ENCODE measurements around the gene RBBP5.

RBBP5 gene

GRCh38 chr1:205066141-205066818, 55.5 kb downstream of the RBBP5 start:
- Histone ChIP-seq H3K27ac (ENCODE audit: low read depth, low read length, poor library complexity, severe bottlenecking) (no peak overlapping the region), H3K9me3 (ENCODE audit: low read length) (no peaks in the 10 kb centered on the region), H3K27me3 (ENCODE audit: insufficient read depth, low read length) (peaks cover 4% of the 10 kb centered on the region; the same call in 1 of the 2 replicates), H2AFZ (ENCODE audit: low read length) (no peak overlapping the region), H3K4me1 (ENCODE audit: insufficient read depth, low read length, severe bottlenecking) (no peaks in the 10 kb centered on the region), H3K9ac (ENCODE audit: low read length) (no peak overlapping the region), H3K36me3 (ENCODE audit: insufficient read depth, low read length) (no peaks in the 10 kb centered on the region), H3K9me2 (ENCODE audit: low read depth, low read length) (no peaks in the 10 kb centered on the region), H3F3A (ENCODE audit: insufficient read depth, low read length) (no peaks in the 10 kb centered on the region), H3K79me2 (ENCODE audit: insufficient read depth, low read length) (no peaks in the 10 kb centered on the region), H4K20me1 (ENCODE audit: insufficient read depth, low read length) (no peaks in the 10 kb centered on the region), H3K4me2 (ENCODE audit: low read length) (no peak overlapping the region), H3K4me3 (ENCODE audit: low read depth, low read length, poor library complexity, severe bottlenecking) (no peak overlapping the region)
- TF ChIP-seq EZH2 (IDR thresholded peaks at IDR 0.05; ENCODE audit: borderline replicate concordance, low read length): no peak
- TF ChIP-seq, protein P1, sequence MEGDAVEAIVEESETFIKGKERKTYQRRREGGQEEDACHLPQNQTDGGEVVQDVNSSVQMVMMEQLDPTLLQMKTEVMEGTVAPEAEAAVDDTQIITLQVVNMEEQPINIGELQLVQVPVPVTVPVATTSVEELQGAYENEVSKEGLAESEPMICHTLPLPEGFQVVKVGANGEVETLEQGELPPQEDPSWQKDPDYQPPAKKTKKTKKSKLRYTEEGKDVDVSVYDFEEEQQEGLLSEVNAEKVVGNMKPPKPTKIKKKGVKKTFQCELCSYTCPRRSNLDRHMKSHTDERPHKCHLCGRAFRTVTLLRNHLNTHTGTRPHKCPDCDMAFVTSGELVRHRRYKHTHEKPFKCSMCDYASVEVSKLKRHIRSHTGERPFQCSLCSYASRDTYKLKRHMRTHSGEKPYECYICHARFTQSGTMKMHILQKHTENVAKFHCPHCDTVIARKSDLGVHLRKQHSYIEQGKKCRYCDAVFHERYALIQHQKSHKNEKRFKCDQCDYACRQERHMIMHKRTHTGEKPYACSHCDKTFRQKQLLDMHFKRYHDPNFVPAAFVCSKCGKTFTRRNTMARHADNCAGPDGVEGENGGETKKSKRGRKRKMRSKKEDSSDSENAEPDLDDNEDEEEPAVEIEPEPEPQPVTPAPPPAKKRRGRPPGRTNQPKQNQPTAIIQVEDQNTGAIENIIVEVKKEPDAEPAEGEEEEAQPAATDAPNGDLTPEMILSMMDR (IDR thresholded peaks at IDR 0.05; ENCODE audit: low read length): peak; percentile 34; the same call in 1 of the 2 replicates

DNA sequence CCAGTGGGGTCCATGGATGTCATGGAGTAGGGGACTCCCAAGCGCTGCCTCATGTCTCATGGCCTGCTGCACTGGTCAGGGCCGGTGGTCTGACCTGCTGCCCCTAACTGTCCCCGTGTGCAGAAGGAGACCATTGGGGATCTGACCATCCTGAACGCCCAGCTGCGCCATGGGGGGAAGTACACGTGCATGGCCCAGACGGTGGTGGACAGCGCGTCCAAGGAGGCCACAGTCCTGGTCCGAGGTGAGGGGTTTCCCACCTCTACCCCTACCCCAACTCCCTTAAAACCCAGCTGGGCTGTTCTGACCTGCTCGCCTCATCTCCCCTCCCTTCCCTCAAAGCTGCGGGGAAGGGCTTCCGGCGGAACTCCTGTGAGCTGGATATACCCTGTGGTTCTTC, 56.1 kb downstream of the RBBP5 start:
- Histone ChIP-seq H3K9me3 (ENCODE audit: low read length) (no peaks in the 10 kb centered on the region), H3K36me3 (ENCODE audit: insufficient read depth, low read length) (no peaks in the 10 kb centered on the region), H2AFZ (ENCODE audit: low read length) (no peak overlapping the region), H3K9ac (ENCODE audit: low read length) (no peak overlapping the region), H4K20me1 (ENCODE audit: insufficient read depth, low read length) (no peaks in the 10 kb centered on the region), H3K4me3 (ENCODE audit: low read depth, low read length, poor library complexity, severe bottlenecking) (no peak overlapping the region), H3K9me2 (ENCODE audit: low read depth, low read length) (no peaks in the 10 kb centered on the region), H3K27me3 (ENCODE audit: insufficient read depth, low read length) (peaks cover 4% of the 10 kb centered on the region; the same call in 1 of the 2 replicates), H3K4me2 (ENCODE audit: low read length) (no peak overlapping the region), H3F3A (ENCODE audit: insufficient read depth, low read length) (no peaks in the 10 kb centered on the region), H3K27ac (ENCODE audit: low read depth, low read length, poor library complexity, severe bottlenecking) (no peak overlapping the region), H3K4me1 (ENCODE audit: insufficient read depth, low read length, severe bottlenecking) (no peaks in the 10 kb centered on the region), H3K79me2 (ENCODE audit: insufficient read depth, low read length) (no peaks in the 10 kb centered on the region)
- TF ChIP-seq, protein P1 (IDR thresholded peaks at IDR 0.05; ENCODE audit: low read length): no peak
- no peak for TF ChIP-seq EZH2 (IDR thresholded peaks at IDR 0.05; ENCODE audit: borderline replicate concordance, low read length)

DNA sequence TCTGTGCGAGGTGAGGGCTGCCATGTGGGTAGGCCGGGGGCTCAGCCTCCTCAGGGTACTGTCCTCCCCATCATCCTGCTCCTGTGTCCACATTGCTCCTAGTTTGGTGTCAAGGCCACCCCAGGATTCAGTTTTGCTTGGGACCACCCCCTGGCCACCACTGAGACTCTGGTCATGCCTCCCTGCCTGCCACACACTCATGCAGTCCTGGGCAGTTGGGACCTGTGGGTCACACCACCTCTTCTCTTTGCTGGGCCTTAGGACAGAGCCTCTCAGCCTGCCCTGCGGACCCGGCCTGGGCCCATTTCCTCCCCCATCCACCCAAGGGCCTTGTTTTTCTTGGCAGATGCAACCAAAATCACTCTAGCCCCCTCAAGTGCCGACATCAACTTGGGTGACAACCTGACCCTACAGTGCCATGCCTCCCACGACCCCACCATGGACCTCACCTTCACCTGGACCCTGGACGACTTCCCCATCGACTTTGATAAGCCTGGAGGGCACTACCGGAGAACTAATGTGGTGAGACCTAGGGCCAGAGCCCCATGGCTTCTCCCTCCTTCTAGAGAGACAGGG, 56.9 kb downstream of the RBBP5 start:
- Histone ChIP-seq H3K27me3 (ENCODE audit: insufficient read depth, low read length) (peaks cover 4% of the 10 kb centered on the region; the same call in 1 of the 2 replicates), H3K4me1 (ENCODE audit: insufficient read depth, low read length, severe bottlenecking) (no peaks in the 10 kb centered on the region), H3K4me3 (ENCODE audit: low read depth, low read length, poor library complexity, severe bottlenecking) (no peak overlapping the region), H3K9ac (ENCODE audit: low read length) (no peak overlapping the region), H3K9me2 (ENCODE audit: low read depth, low read length) (no peaks in the 10 kb centered on the region), H2AFZ (ENCODE audit: low read length) (no peak overlapping the region), H4K20me1 (ENCODE audit: insufficient read depth, low read length) (no peaks in the 10 kb centered on the region), H3F3A (ENCODE audit: insufficient read depth, low read length) (no peaks in the 10 kb centered on the region), H3K9me3 (ENCODE audit: low read length) (no peaks in the 10 kb centered on the region), H3K79me2 (ENCODE audit: insufficient read depth, low read length) (no peaks in the 10 kb centered on the region), H3K4me2 (ENCODE audit: low read length) (no peak overlapping the region), H3K36me3 (ENCODE audit: insufficient read depth, low read length) (no peaks in the 10 kb centered on the region), H3K27ac (ENCODE audit: low read depth, low read length, poor library complexity, severe bottlenecking) (no peak overlapping the region)
- TF ChIP-seq EZH2 (IDR thresholded peaks at IDR 0.05; ENCODE audit: borderline replicate concordance, low read length): no peak
- TF ChIP-seq, protein P1 (IDR thresholded peaks at IDR 0.05; ENCODE audit: low read length): no peak

All from OCI-LY1 (cell line).